OCI-LY3 (cell line): ENCODE measurements around the gene SYNGR2.

ENCODE experiments used
- EZH2phosphoT487 ChIP-seq: fragments of 200-600 bp; shearing (Covaris generic); IDR thresholded peaks from 2 replicates; pipeline ENCODE4 v1.6.1; 2018; ENCODE audit warnings: antibody characterized with exemption, mixed run types, low read depth
- TF ChIP-seq, protein P1 (sequence below): fragments of 200-600, 300-600 bp; sonication (generic); IDR thresholded peaks from 2 replicates; pipeline ENCODE4 v1.5.1; 2014; ENCODE audit warnings: antibody characterized with exemption, low read length, low read depth

DNA sequence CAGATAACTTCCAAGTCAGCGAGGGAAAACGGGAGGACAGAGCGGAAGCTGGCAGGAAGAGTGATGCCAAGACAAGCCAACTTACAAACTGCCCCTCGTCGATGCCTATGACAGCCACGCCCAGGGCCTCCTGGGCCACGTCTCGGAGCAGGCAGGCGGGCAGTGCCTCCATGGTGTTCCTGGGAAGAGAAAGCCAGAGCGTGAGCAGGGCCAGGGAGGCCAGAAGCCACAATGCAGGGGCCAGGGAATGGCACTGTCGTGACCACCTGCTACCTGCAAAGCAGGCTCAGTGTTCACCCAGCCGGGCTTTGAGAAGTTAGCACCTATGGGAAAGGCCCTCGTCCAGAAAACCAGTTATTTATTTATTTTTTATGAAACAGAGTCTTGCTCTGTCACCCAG is 14.1 kb downstream of the SYNGR2 start:
- TF ChIP-seq, protein P1, sequence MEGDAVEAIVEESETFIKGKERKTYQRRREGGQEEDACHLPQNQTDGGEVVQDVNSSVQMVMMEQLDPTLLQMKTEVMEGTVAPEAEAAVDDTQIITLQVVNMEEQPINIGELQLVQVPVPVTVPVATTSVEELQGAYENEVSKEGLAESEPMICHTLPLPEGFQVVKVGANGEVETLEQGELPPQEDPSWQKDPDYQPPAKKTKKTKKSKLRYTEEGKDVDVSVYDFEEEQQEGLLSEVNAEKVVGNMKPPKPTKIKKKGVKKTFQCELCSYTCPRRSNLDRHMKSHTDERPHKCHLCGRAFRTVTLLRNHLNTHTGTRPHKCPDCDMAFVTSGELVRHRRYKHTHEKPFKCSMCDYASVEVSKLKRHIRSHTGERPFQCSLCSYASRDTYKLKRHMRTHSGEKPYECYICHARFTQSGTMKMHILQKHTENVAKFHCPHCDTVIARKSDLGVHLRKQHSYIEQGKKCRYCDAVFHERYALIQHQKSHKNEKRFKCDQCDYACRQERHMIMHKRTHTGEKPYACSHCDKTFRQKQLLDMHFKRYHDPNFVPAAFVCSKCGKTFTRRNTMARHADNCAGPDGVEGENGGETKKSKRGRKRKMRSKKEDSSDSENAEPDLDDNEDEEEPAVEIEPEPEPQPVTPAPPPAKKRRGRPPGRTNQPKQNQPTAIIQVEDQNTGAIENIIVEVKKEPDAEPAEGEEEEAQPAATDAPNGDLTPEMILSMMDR = no peak
- TF ChIP-seq EZH2phosphoT487 = no peak
